NOMO-1 treated with DMSO at 0.1 percent for 48 hours (cell line): ENCODE results near the gene GALNT11.
"Not testable (repeated sequence)": the region's sequence is repeated elsewhere in the genome, so short reads cannot be mapped to it uniquely, and the experiment has no call there.

Experiments used
- DNase-seq: peaks from one replicate; lab custom pipeline; 2025; ENCODE audit not compliant: unreplicated experiment; lab: John Stamatoyannopoulos, UW

GALNT11 gene

DNA sequence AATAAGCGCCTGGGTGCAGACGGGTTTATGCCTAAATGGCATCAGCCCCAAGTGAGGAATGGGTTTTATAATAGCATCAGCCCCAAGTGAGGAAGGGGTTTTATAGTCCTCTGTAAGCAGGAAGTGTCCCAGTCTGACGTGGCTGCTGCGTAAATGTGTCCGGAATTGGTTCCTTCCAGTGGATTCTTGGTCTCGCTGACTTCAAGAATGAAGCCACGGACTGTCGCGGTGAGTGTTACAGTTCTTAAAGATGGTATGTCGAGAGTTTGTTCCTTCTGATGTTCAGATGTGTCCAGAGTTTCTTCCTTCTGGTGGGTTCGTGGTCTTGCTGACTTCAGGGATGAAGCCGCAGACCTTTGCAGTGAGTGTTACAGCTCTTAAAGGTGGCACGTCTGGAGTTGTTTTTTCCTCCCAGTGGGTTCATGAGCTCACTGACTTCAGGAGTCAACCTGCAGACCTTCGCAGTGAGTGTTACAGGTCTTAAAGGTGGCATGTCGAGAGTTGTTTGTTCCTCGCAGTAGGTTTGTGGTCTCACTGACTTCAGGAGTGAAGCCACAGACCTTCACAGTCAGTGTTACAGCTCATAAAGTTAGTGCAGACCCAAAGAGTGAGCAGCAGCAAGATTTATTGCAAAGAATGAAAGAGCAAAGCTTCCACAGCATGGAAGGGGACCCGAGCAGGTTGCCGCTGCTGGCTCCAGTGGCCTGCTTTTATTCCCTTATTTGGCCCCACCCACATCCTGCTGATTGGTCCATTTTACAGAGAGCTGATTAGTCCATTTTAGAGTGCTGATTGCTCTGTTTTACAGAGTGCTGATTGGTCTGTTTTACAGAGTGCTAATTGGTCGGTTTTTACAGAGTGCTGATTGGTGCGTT is 2.3 kb downstream of the GALNT11 start:
- DNase-seq, result not testable (repeated sequence)

DNA sequence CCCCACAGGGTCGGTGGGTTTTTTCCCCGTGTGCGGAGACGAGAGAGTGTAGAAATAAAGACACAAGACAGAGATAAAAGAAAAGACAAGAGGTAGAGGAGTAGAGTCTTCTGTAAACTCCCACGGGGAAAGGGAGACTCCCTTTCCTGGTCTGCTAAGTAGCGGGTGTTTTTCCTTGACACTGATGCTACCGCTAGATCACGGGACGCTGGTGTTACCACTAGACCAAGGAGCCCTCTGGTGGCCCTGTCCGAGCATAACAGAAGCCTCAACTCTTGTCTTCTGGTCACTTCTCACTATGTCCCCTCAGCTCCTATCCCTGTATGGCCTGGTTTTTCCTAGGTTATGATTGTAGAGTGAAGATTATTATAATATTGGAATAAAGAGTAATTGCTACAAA is 4.6 kb downstream of the GALNT11 start:
- DNase-seq, result peak; percentile 8

- DNase-seq, result not testable (repeated sequence)
These were observed 5.2 kb downstream of the GALNT11 start for GRCh38 chr7:152030639-152031038.

- DNase-seq, result no peak
These were observed 10.3 kb downstream of the GALNT11 start for GRCh38 chr7:152035817-152036216.

DNA sequence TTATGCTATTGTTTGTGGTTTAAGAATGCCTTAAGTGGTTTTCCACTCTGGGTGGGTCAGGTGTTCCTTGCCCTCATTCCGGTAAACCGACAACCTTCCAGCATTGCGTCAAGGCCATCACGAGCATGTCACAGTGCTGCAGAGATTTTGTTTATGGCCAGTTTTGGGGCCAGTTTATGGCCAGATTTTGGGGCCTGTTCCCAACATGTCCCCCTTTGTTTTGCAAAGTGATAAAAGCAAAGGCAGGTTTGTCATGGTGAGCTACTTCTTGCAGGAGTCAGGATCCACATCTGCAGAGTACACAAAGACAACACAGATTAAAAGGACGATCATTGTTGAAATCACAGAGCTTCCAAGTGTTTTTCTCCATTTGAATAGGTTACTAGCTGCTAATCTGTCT is 12.9 kb downstream of the GALNT11 start:
- DNase-seq, result not testable (repeated sequence)

GRCh38 chr7:152043086-152043485 is 17.6 kb downstream of the GALNT11 start:
- DNase-seq, result not testable (repeated sequence)

DNA sequence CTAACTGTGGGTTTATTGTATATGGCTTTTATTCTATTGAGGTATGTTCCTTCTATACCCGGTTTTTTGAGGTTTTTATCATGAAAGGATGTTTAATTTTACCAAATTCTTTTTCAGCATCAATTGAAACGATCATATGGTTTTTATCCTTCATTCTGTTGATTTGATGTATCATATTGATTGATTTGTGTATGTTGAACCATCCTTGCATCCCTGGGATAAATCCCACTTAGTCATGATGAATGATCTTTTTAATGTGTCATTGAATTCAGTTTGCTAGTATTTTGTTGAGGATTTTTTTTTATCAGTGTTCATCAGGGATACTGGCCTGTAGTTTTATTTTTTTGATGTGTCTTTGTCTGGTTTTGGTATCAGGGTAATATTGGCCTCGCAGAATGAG is 19.4 kb downstream of the GALNT11 start:
- DNase-seq, result not testable (repeated sequence)

- no peak for DNase-seq
These were observed 21.1 kb downstream of the GALNT11 start for GRCh38 chr7:152046531-152046930.

DNA sequence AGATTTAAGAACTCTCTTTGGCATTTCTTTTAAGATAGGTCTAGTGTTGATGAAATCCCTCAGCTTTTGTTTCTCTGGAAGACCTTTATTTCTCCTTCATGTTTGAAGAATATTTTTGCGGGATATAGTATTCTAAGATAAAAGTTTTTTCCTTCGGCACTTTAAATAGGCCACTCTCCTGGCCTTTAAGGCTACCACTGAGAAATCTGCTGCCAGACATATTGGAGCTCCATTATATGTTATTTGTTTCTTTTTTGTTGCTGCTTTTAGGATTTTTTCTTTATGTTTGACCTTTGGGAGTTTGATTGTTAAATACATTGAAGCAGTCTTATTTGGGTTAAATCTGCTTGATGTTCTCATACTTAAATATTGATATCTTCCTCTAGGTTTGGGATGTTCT is 22.6 kb downstream of the GALNT11 start:
- DNase-seq, result no peak

- no peak for DNase-seq
These were observed 25.1 kb downstream of the GALNT11 start for GRCh38 chr7:152050547-152050971.

DNA sequence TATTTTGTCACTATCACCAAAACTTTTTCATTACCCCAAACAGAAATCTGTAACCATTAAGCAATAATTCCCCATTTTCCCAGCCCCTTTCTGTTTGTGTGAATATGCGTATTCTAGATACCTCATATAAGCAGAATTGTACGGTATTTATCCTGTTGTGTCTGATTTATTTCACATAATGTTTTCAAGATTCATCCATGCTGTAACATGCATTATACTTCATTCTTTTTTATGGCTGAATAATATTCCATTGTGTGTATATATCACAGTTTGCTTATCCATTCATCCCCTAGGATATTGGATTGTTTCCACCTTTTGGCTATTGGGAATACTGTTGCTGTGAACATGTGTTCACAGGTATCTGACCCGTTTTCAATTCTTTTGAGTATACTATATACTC is 26.5 kb downstream of the GALNT11 start:
- DNase-seq, result no peak

GRCh38 chr7:152052771-152053170 is 27.3 kb downstream of the GALNT11 start:
- no peak for DNase-seq

- no peak for DNase-seq
These were observed 29.1 kb downstream of the GALNT11 start for GRCh38 chr7:152054367-152055230.

DNA sequence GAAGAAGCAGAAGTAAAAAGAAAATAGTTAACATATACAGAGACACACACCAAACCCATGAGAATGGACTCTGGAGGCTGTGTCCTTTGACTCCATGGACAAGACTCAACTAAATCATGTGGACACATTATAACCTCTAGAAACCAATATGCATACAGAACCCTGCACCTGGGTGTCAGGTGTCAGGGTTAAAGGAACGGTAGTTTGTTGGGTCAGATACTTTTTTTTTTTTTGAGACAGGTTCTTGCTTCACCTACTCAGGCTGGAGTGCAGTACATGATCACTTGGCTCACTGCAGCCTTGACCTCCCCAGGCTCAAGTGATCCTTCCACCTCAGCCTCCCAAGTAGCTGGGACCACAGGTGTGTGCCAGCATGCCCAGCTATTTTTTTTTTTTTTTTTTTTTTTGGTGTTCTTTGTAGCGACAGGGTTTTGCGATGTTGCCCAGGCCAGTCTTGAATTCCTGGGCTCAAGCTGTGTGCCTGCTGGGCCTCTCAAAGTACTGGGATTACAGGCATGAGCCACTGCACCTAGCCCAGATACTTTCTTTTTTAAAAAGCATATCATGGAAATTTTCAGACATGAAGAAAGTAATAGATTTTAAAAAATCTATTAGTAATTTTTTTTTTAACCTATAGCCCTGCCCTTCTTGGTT is 31.3 kb downstream of the GALNT11 start:
- no peak for DNase-seq

DNA sequence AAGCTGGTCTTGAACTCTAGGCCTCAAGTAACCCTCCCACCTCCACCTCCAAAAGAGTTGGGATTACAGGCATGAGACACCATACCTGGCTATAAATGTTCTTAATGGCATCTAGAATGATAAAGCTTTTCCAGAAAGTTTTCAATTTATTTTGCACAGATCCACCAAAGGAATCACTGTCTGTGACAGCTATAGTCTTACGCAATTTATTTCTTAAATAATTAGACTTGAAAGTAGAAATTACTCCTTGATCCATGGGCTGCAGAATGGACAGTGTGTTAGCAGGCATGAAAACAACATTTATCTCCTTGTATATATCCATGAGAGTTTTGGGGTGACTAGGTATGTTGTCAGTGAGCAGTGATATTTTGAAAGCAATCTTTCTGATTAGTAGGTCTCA is 33.8 kb downstream of the GALNT11 start:
- DNase-seq, result no peak

DNA sequence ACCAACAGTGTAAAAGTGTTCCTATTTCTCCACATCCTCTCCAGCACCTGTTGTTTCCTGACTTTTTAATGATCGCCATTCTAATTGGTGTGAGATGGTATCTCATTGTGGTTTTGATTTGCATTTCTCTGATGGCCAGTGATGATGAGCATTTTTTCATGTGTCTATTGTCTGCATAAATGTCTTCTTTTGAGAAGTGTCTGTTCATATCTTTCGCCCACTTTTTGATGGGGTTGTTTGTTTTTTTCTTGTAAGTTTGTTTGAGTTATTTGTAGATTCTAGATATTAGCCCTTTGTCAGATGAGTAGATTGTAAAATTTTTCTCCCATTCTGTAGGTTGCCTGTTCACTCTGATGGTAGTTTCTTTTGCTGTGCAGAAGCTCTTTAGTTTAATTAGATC is 35.6 kb downstream of the GALNT11 start:
- DNase-seq, result not testable (repeated sequence)

- DNase-seq, result not testable (repeated sequence)
These were observed 37.7 kb downstream of the GALNT11 start for GRCh38 chr7:152063192-152063591.

GRCh38 chr7:152063821-152064220 is 38.3 kb downstream of the GALNT11 start:
- not testable (repeated sequence) for DNase-seq

GRCh38 chr7:152065800-152066344 is 40.4 kb downstream of the GALNT11 start:
- DNase-seq, result not testable (repeated sequence)

GRCh38 chr7:152072421-152072820 is 46.9 kb downstream of the GALNT11 start:
- no peak for DNase-seq

DNA sequence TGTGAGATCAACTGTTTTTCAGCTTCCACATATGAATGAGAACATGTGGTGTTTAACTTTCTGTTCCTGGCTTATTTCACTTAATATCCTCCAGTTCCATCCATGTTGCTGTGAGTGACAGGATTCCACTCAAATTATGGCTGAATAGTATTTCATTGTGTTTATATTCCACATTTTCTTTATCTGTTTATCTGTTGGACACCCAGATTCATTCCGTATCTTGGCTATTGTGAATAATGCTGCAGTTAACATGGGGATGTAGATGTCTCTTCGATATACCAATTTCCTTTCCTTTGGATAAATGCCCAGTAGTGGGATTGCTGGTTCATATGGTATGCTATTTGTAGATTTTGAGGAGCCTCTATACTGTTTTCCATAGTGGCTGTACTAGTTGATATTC is 47.9 kb downstream of the GALNT11 start:
- DNase-seq, result no peak
